Measurements from ENCODE around the gene SLC24A3. TPM values are rescaled to one million over a fixed set of nuclear protein-coding genes. Genes with fewer than 3 reads are reported as not detected.

Gene SLC24A3
- total and polyA plus RNA-seq, 7 donors = 0.92 to 20.8 (median 13.5) TPM

GRCh38 chr20:19414600-19414999 is 202.2 kb downstream of the SLC24A3 start:
- Histone ChIP-seq H3K9me3 (no peaks in the 10 kb centered on the region), H3K27ac (no peak overlapping the region), H3K36me3 (no peaks in the 10 kb centered on the region), H3K27me3 (no peaks in the 10 kb centered on the region), H3K4me1 (peaks cover 0 to 12% (median 7%) of the 10 kb centered on the region in 4 donors), H3K4me3 (no peak overlapping the region)
- TF ChIP-seq, protein P1, sequence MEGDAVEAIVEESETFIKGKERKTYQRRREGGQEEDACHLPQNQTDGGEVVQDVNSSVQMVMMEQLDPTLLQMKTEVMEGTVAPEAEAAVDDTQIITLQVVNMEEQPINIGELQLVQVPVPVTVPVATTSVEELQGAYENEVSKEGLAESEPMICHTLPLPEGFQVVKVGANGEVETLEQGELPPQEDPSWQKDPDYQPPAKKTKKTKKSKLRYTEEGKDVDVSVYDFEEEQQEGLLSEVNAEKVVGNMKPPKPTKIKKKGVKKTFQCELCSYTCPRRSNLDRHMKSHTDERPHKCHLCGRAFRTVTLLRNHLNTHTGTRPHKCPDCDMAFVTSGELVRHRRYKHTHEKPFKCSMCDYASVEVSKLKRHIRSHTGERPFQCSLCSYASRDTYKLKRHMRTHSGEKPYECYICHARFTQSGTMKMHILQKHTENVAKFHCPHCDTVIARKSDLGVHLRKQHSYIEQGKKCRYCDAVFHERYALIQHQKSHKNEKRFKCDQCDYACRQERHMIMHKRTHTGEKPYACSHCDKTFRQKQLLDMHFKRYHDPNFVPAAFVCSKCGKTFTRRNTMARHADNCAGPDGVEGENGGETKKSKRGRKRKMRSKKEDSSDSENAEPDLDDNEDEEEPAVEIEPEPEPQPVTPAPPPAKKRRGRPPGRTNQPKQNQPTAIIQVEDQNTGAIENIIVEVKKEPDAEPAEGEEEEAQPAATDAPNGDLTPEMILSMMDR (IDR thresholded peaks at IDR 0.05) = no peak
- TF ChIP-seq EP300 (IDR thresholded peaks at IDR 0.05) (no peak), POLR2AphosphoS5 (IDR thresholded peaks at IDR 0.05) (no peak), POLR2A (IDR thresholded peaks at IDR 0.05) (no peak)
- no peak for DNase-seq
- 56 to 69% methylated on average over 1 of the region's 1 CpG for WGBS, 2 donors
- intact Hi-C loops (cut with DNase I) = no loop called here

DNA sequence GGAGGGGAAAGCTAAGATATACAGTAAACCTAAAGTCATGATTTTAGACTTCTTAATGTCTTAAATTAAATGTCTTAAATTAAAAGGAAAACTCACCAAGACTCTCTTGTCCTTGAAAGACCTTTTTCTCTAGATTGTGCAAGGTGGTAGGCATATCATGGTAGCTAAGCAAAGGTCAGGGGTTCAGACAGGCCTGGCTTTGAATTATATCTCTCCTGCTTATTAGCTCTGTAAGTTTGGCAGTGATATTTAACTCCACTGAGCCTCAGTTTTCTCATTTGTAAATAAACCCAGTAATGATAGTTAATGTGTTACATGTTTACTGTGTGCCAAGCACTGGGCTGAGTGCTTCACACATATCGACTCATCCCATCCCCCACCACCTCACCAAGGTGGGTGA is 203.3 kb downstream of the SLC24A3 start:
- WGBS, 2 donors = 88 to 95% methylated on average over 1 of the region's 1 CpG
- TF ChIP-seq POLR2A (IDR thresholded peaks at IDR 0.05) (no peak), POLR2AphosphoS5 (IDR thresholded peaks at IDR 0.05) (no peak), EP300 (IDR thresholded peaks at IDR 0.05) (no peak)
- TF ChIP-seq, protein P1 (IDR thresholded peaks at IDR 0.05) = no peak

DNA sequence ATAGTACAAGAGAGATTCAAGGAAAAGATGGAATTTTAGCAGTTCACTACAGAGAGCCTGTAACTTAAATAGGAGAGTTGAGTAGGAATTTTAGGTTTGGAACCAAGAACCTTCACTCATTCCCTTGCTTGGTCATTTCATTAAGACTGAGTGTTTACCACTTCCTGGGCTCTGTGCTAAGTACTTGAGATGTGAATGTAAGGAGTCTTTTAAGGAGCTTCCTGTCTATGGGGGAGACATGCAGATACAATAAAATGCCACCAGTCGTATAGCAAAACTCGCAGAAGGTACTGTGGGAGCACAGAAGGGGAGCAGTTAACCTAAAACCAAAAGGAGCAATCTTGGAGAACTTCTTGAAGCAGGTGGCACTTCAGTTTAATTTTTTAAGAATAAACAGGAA is 204.2 kb downstream of the SLC24A3 start:
- WGBS, 2 donors = 84 to 90% methylated on average over 2 of the region's 2 CpGs
- no peaks in the 10 kb centered on the region for H3K9me3 ChIP-seq
- H3K4me1 ChIP-seq = peaks cover 0 to 12% (median 7%) of the 10 kb centered on the region in 4 donors

More for the DNA sequence above, 203.3 kb downstream of the SLC24A3 start:
- Histone ChIP-seq H3K36me3 (no peaks in the 10 kb centered on the region), H3K4me1 (peaks cover 0 to 12% (median 7%) of the 10 kb centered on the region in 4 donors), H3K9me3 (no peaks in the 10 kb centered on the region), H3K27me3 (no peaks in the 10 kb centered on the region), H3K27ac (no peak overlapping the region), H3K4me3 (no peak overlapping the region)
- intact Hi-C loops (cut with DNase I) = no loop called here
- DNase-seq = no peak

DNA sequence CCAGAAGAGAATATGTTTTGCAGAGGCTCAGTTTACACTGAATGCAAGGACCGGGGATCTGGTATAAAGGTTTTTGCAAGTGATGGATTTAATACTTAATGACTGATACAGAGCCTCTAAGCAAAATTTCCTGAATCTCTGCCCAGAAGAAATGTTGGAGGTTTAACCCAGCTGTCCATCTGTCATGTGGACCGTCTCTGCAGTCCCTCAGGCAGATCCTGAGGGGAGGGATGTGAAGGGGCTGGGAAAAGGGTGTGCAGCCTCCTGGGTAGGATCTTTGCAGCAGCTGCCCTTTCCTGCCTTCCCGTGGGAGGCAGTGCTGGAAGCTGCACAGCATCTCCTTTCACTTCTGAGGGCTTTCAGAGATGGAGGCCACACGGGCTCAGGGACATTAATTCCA is 207.0 kb downstream of the SLC24A3 start:
- no peak overlapping the region for H3K27ac ChIP-seq
- intact Hi-C loops (cut with DNase I) = no loop called here

More for the DNA sequence above, 204.2 kb downstream of the SLC24A3 start:
- DNase-seq = no peak
- no peak overlapping the region for H3K4me3 ChIP-seq
- intact Hi-C loops (cut with DNase I) = no loop called here
- TF ChIP-seq, protein P1 (IDR thresholded peaks at IDR 0.05) = no peak
- TF ChIP-seq POLR2AphosphoS5 (IDR thresholded peaks at IDR 0.05) (no peak), EP300 (IDR thresholded peaks at IDR 0.05) (no peak), POLR2A (IDR thresholded peaks at IDR 0.05) (no peak)
- H3K27ac ChIP-seq = no peak overlapping the region
- no peaks in the 10 kb centered on the region for H3K27me3 ChIP-seq
- H3K36me3 ChIP-seq = no peaks in the 10 kb centered on the region

More for the DNA sequence above, 207.0 kb downstream of the SLC24A3 start:
- Histone ChIP-seq H3K4me3 (no peak overlapping the region), H3K27me3 (no peaks in the 10 kb centered on the region), H3K36me3 (no peaks in the 10 kb centered on the region), H3K4me1 (peaks cover 0 to 24% (median 11%) of the 10 kb centered on the region in 4 donors), H3K9me3 (no peaks in the 10 kb centered on the region)
- no peak for DNase-seq
- WGBS, 2 donors = 65 to 66% methylated on average over 4 of the region's 4 CpGs
- TF ChIP-seq POLR2AphosphoS5 (IDR thresholded peaks at IDR 0.05) (peak; percentile 15 to 62 (median 25)), POLR2A (IDR thresholded peaks at IDR 0.05) (no peak)
- TF ChIP-seq, protein P1 (IDR thresholded peaks at IDR 0.05) = no peak

All from sigmoid colon (tissue), 7 donors.